VCaP (cell line): ENCODE measurements around the gene NUDT16L1.

Experiments used
- H3K27ac ChIP-seq: fragments of 450-650 bp; 2 replicates; pipeline ENCODE4 v1.5.1; 2017
- CTCF ChIP-seq: fragments of 450-650 bp; conservative IDR thresholded peaks from 2 replicates; pipeline ENCODE4 v1.5.1; 2017; ENCODE audit warnings: mild to moderate bottlenecking, moderate library complexity

Gene NUDT16L1

GRCh38 chr16:4676831-4677230 lies 16.5 kb upstream of the NUDT16L1 start:
- no peak for TF ChIP-seq CTCF
- no peak overlapping the region for H3K27ac ChIP-seq

- TF ChIP-seq CTCF = no peak
- H3K27ac ChIP-seq = no peak overlapping the region
Observed at GRCh38 chr16:4677390-4677789, 16.0 kb upstream of the NUDT16L1 start.

GRCh38 chr16:4677994-4678393 lies 15.4 kb upstream of the NUDT16L1 start:
- peak overlapping the region; percentile 96; the same call in 1 of the 2 replicates for H3K27ac ChIP-seq
- no peak for TF ChIP-seq CTCF

GRCh38 chr16:4678596-4678995 lies 14.8 kb upstream of the NUDT16L1 start:
- H3K27ac ChIP-seq = peak overlapping the region; percentile 96
- no peak for TF ChIP-seq CTCF

GRCh38 chr16:4679156-4679849 lies 14.1 kb upstream of the NUDT16L1 start:
- peak overlapping the region; percentile 96 for H3K27ac ChIP-seq
- no peak for TF ChIP-seq CTCF

GRCh38 chr16:4679850-4680636 lies 13.3 kb upstream of the NUDT16L1 start:
- peak overlapping the region; percentile 96 for H3K27ac ChIP-seq
- no peak for TF ChIP-seq CTCF

- H3K27ac ChIP-seq = peak overlapping the region; percentile 96
- no peak for TF ChIP-seq CTCF
Observed at GRCh38 chr16:4680673-4681470, 12.5 kb upstream of the NUDT16L1 start.
